HG02610 (cell line): ENCODE data around the gene JAKMIP2.
"Not testable (repeated sequence)": the region's sequence is repeated elsewhere in the genome, so short reads cannot be mapped to it uniquely, and the experiment has no call there.

Experiments used
- ATAC-seq: cut with Tn5 transposase; IDR thresholded peaks from one replicate; pipeline ENCODE4 v1.9.1; 2021; ENCODE audit warnings: mild to moderate bottlenecking, moderate library complexity; ENCODE audit not compliant: unreplicated experiment

JAKMIP2 gene

GRCh38 chr5:147750065-147750464 lies 32.5 kb downstream of the JAKMIP2 start:
- no peak for ATAC-seq

DNA sequence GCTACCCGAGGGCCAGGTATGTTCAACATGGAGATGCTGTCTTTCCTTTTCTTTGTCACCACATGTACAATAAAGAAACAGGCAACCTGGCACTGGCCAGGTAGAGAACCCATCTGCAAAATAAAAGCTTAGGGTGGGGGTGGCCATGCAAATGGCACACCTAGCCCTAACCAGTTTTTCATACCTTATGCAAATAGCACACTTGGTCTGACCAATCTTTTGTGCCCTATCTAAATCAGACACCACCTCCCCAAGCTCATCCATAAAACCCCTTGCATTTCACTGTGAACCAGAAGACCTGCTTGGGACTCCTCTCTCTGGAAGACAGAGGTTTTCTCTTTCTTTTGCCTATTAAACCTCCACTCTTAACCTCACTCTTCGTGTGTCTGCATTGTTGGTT lies 33.9 kb downstream of the JAKMIP2 start:
- ATAC-seq, result no peak

GRCh38 chr5:147746986-147747385 lies 35.5 kb downstream of the JAKMIP2 start:
- ATAC-seq, result no peak

DNA sequence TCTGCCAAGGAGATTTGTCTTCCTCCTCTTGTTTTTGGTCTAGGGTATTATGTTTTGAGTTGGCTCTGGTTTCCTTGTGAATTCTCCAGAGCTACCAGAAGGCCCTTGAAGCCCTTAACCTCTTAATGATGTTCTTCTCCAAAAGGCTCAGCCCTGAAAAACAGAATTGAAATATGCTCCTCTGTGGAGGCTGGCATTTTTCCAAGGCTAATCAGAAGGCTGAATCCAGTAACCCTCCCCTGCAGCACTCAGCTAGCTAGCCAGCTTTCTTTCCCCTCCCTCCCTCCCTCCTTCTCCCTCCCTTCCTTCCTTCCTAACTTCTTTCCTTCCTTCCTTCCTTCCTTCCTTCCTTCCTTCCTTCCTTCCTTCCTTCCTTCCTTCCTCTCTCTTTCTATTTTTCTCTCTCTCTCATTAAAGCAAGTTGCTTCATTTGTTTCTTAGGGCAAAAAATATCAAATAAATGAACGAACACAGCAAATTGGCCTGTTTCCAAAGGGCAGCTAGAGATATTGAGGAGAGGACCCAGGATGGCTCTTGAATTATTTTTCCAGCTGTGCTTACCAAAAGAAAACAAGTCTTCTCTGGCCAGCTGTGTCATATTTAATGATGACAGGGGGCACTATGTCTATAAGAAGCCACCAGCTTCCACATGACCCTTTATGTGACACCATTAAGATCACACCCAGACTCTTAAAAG lies 38.7 kb downstream of the JAKMIP2 start:
- no peak for ATAC-seq

- ATAC-seq, result no peak
Measured at GRCh38 chr5:147743012-147743411, 39.5 kb downstream of the JAKMIP2 start.

DNA sequence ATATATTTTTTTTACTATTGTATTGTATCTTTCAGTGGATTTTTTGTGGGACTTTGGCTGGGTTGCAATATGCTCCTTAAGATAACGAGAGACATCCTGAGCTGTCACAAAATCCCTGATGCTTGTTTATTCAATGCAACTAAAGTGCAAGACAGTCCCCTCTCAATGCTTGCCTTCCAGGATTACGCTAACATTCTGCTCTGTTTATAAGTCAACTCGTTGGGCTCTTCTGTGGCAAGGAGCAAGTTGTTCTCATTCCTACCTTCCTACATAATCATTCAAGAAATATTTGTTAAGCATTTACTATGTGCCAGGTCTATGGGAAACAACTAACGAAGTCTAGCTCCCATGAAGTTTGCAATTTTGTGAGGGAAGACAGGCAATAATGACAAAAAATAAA lies 40.4 kb downstream of the JAKMIP2 start:
- ATAC-seq, result no peak

DNA sequence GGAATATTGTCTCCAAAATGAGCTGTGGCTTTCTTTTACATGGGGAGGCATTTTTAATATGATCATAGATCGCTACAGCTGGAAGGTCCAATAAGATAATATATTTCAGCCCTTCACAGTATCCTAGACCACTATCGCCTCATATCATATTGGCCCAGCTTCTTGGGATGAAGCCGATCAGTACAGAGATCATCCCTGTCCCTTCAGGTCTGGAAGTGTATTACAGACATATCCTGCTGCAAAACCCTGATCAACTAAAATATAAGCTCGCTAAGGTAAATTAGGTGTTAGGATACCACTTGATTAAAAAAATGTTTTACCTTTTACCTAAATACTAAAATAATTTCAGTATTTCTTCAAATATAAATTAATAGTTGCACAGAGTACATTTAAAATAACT lies 41.7 kb downstream of the JAKMIP2 start:
- ATAC-seq, result no peak

DNA sequence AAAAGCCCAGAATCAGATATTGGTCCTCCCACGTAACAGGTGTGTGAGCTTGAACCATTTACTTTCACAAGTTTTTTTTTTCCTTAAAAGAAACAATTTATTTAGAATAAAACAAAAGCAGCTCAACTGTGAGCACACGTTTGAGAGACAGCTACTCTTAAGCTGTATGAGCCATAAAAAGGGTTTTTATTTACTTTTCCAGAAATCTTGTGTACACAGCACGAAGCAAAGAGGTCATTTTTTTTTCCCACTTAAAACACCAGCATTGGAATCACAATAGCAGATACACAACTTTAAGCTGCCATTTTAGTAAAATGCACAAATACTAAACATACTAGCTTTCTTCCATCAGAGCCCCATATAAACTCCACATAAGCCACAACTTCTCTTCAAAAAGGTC lies 44.6 kb downstream of the JAKMIP2 start:
- ATAC-seq, result no peak

DNA sequence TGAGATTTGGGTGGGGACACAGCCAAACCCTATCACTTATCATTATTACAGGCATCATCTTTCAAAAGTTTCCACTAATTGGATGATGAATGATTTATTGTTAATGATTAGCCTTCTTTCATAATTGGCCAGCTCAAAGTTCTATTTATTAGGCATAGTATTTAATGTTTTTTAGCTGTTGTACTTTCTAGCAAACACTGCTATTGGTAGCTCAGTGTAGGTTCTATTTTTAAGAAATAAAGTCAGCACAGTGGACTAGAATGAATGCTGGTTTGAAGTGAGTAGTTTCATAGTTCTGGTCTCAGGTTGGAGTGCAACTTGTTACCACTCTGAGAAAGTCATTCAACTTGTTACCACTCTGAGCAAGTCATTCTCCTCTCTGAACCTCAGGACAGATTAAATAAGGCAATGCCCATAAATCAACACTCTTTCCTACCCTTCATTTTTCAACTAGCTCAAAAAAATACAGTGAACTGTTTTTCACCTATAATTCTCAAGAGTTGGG lies 46.9 kb downstream of the JAKMIP2 start:
- ATAC-seq, result no peak

- ATAC-seq, result no peak
Measured at GRCh38 chr5:147734894-147735293, 47.6 kb downstream of the JAKMIP2 start.

DNA sequence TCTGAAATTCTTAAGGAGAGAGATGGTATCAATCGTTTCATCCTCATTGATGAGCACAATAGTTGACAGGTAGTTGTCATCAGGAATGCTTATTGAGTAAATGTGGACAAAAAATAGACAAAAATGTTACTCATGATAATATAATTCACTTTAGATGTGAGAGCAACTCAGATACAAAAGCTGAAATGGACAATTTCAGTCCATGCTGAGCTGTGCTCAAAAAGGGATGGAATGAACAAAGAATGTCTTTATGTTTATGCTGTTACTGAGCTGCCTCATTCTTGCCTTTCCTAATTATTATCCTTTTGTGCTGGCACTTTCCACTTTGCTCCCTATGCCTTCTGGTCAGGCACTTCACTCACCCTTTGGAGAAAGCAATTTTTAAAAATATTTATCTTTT lies 49.5 kb downstream of the JAKMIP2 start:
- no peak for ATAC-seq

GRCh38 chr5:147732291-147732883 lies 50.1 kb downstream of the JAKMIP2 start:
- ATAC-seq, result no peak

- no peak for ATAC-seq
Measured at GRCh38 chr5:147731431-147732290, 50.9 kb downstream of the JAKMIP2 start.

DNA sequence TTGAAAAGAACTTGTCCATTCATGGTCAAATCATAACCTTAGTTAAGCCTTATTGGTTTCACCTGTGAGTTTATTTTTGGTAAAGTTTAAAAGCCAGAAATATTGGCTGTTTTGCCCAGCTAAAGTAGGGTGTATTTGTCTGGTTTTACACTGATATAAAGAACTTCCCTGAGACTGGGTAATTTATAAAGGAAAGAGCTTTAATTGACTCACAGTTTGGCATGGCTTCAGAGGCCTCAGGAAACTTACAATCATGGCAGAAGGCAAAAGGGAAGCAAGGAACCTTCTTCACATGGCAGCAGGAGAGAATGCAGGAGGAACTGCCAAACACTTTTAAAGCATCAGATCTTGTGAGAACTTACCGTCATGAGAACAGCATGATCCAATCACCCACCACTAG lies 55.3 kb downstream of the JAKMIP2 start:
- ATAC-seq, result no peak

- ATAC-seq, result not testable (repeated sequence)
Measured at GRCh38 chr5:147721191-147721960, 61.2 kb downstream of the JAKMIP2 start.

GRCh38 chr5:147713550-147714295 lies 68.8 kb downstream of the JAKMIP2 start:
- no peak for ATAC-seq

DNA sequence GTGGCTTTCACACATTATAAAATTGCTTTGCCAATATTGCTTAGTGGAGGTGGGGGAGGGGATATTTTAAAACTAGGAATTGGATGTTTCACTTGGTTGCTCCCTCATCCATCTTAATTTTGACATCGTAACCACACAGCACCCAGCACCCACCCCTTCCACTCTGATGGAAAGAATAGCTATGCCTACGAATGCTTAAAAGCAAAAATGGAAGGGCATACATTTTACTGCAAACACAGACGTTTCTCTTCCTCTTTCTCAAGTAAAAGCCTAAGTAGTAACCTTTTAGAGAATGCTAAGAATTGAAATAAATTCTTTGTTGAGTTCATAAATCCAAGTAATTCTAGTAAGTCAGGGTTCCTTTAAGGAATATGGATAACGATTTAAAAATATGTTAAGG lies 69.9 kb downstream of the JAKMIP2 start:
- ATAC-seq, result no peak

DNA sequence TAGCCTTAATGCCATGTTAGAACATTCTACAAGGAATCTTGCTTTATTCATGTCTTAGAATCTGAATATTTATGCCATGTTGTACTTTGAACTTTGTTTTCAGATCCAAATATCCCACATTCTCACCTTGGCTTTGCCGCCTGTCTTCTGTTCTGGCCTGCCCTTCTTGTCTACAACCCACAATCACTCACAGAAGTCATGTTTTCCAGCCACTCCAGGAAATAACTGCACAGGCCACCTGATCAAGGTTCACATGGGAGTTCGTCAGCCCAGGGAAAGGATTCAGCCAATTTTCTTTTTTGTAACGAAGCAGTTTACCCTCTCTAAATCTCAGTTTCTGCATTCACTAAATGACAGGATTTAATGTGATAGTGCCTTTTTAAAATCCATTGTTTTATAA lies 70.5 kb downstream of the JAKMIP2 start:
- ATAC-seq, result no peak

- ATAC-seq, result no peak
Measured at GRCh38 chr5:147711019-147711418, 71.5 kb downstream of the JAKMIP2 start.

GRCh38 chr5:147708708-147709107 lies 73.8 kb downstream of the JAKMIP2 start:
- ATAC-seq, result no peak
